ENCODE measurements around the gene NSD2.
"Not testable (repeated sequence)": the region's sequence is repeated elsewhere in the genome, so short reads cannot be mapped to it uniquely, and the experiment has no call there.

- TF ChIP-seq FEZF1 (tag by site-specific recombination; IDR thresholded peaks at IDR 0.05); ZNF544 (tag by site-specific recombination; IDR thresholded peaks at IDR 0.05); ZNF473 (tag by site-specific recombination; IDR thresholded peaks at IDR 0.05); ZNF426 (tag by site-specific recombination; IDR thresholded peaks at IDR 0.05); ZNF174 (tag by site-specific recombination; IDR thresholded peaks at IDR 0.05); ZNF549 (tag by site-specific recombination; IDR thresholded peaks at IDR 0.05); HOXA7 (CRISPR knock-in tag; IDR thresholded peaks at IDR 0.05; ENCODE audit: borderline replicate concordance); ZNF292 (tag by site-specific recombination; IDR thresholded peaks at IDR 0.05; ENCODE audit: borderline replicate concordance, low read depth); ZFP37 (tag by site-specific recombination; IDR thresholded peaks at IDR 0.05); SCRT1 (tag by site-specific recombination; IDR thresholded peaks at IDR 0.05; ENCODE audit: borderline replicate concordance); SP2 (tag by site-specific recombination; IDR thresholded peaks at IDR 0.05): not testable (repeated sequence)
- TF ChIP-seq, protein P1, sequence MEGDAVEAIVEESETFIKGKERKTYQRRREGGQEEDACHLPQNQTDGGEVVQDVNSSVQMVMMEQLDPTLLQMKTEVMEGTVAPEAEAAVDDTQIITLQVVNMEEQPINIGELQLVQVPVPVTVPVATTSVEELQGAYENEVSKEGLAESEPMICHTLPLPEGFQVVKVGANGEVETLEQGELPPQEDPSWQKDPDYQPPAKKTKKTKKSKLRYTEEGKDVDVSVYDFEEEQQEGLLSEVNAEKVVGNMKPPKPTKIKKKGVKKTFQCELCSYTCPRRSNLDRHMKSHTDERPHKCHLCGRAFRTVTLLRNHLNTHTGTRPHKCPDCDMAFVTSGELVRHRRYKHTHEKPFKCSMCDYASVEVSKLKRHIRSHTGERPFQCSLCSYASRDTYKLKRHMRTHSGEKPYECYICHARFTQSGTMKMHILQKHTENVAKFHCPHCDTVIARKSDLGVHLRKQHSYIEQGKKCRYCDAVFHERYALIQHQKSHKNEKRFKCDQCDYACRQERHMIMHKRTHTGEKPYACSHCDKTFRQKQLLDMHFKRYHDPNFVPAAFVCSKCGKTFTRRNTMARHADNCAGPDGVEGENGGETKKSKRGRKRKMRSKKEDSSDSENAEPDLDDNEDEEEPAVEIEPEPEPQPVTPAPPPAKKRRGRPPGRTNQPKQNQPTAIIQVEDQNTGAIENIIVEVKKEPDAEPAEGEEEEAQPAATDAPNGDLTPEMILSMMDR (tag by site-specific recombination; IDR thresholded peaks at IDR 0.05): not testable (repeated sequence)
- TF ChIP-seq, protein P2, sequence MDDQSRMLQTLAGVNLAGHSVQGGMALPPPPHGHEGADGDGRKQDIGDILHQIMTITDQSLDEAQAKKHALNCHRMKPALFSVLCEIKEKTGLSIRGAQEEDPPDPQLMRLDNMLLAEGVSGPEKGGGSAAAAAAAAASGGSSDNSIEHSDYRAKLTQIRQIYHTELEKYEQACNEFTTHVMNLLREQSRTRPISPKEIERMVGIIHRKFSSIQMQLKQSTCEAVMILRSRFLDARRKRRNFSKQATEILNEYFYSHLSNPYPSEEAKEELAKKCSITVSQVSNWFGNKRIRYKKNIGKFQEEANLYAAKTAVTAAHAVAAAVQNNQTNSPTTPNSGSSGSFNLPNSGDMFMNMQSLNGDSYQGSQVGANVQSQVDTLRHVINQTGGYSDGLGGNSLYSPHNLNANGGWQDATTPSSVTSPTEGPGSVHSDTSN (CRISPR knock-in tag; IDR thresholded peaks at IDR 0.05): not testable (repeated sequence)
- TF ChIP-seq, protein P3, sequence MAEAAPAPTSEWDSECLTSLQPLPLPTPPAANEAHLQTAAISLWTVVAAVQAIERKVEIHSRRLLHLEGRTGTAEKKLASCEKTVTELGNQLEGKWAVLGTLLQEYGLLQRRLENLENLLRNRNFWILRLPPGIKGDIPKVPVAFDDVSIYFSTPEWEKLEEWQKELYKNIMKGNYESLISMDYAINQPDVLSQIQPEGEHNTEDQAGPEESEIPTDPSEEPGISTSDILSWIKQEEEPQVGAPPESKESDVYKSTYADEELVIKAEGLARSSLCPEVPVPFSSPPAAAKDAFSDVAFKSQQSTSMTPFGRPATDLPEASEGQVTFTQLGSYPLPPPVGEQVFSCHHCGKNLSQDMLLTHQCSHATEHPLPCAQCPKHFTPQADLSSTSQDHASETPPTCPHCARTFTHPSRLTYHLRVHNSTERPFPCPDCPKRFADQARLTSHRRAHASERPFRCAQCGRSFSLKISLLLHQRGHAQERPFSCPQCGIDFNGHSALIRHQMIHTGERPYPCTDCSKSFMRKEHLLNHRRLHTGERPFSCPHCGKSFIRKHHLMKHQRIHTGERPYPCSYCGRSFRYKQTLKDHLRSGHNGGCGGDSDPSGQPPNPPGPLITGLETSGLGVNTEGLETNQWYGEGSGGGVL (tag by site-specific recombination; IDR thresholded peaks at IDR 0.05): not testable (repeated sequence)
Measured at GRCh38 chr4:2021358-2022018, 150.3 kb downstream of the NSD2 start.
